Skeletal muscle satellite cell (primary cell): Measurements from ENCODE around the gene ADK.

Source experiments
- H3K27me3 ChIP-seq: 2 replicates; pipeline ENCODE4 v1.7.0; 2013; ENCODE audit warnings: low read length; ENCODE audit not compliant: control insufficient read depth, insufficient read depth
- H3K36me3 ChIP-seq: 2 replicates; pipeline ENCODE4 v1.7.0; 2013; ENCODE audit warnings: mild to moderate bottlenecking, control low read depth, low read length; ENCODE audit not compliant: insufficient read depth
- H3K4me1 ChIP-seq: 2 replicates; pipeline ENCODE4 v1.7.0; 2013; ENCODE audit warnings: low read length; ENCODE audit not compliant: control insufficient read depth, insufficient read depth
- H3K4me2 ChIP-seq: 2 replicates; pipeline ENCODE4 v1.7.0; 2013; ENCODE audit warnings: mild to moderate bottlenecking, low read length
- H3K4me3 ChIP-seq: 2 replicates; pipeline ENCODE4 v1.7.0; 2013; ENCODE audit warnings: low read length
- H3K9ac ChIP-seq: 2 replicates; pipeline ENCODE4 v1.7.0; 2013; ENCODE audit warnings: mild to moderate bottlenecking, low read depth, low read length, moderate library complexity
- H3K9me3 ChIP-seq: replicated peaks from 2 replicates; pipeline ENCODE4 v1.7.0; 2013; ENCODE audit warnings: mild to moderate bottlenecking, control low read depth, low read length

ADK gene

GRCh38 chr10:74596713-74597112, 445.7 kb downstream of the ADK start:
- H3K9ac ChIP-seq = no peak overlapping the region
- no peaks in the 10 kb centered on the region for H3K27me3 ChIP-seq
- H3K4me2 ChIP-seq = no peak overlapping the region
- no peak overlapping the region for H3K4me3 ChIP-seq
- H3K9me3 ChIP-seq = no peaks in the 10 kb centered on the region
- H3K4me1 ChIP-seq = peaks cover 15% of the 10 kb centered on the region
- peaks cover 3% of the 10 kb centered on the region for H3K36me3 ChIP-seq

DNA sequence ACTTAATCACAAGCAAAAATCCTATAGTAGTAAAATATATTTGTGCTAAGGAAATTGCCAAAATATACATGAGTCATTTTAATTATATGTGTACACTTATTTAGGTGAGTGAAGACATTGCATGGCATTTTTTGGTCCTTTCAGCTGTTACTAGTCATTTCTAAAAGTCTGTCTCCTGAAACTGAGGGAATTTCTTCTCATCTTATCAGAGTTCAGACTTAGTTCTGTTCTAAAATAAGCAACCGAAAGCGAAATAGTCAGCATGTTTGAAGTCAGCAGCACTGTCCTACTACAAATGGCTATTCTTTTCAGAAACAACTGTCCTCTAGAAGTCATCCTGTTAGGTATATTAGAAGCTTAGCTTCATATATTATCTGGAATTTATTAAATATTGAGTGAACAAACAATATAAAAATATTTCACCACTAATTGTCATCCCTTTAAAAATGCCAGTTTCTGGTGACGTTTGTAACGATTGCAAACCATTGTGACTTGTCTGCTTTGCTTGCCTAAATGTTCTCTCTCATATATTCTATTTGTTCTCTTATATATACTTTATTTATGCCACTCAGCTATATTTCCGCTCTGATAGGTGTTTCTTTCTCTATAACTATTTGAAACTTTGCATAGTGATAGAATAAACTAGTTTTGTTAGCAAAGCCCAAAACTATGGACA, 448.0 kb downstream of the ADK start:
- peak overlapping the region; percentile 17 for H3K4me2 ChIP-seq
- H3K36me3 ChIP-seq = peaks cover 3% of the 10 kb centered on the region
- no peaks in the 10 kb centered on the region for H3K27me3 ChIP-seq
- no peaks in the 10 kb centered on the region for H3K9me3 ChIP-seq
- peaks cover 7% of the 10 kb centered on the region for H3K4me1 ChIP-seq
- H3K4me3 ChIP-seq = no peak overlapping the region
- no peak overlapping the region for H3K9ac ChIP-seq

GRCh38 chr10:74599672-74600071, 448.7 kb downstream of the ADK start:
- Histone ChIP-seq H3K27me3 (no peaks in the 10 kb centered on the region), H3K36me3 (peaks cover 3% of the 10 kb centered on the region), H3K4me1 (peaks cover 7% of the 10 kb centered on the region), H3K9ac (no peak overlapping the region), H3K4me3 (no peak overlapping the region), H3K4me2 (no peak overlapping the region), H3K9me3 (no peaks in the 10 kb centered on the region)

GRCh38 chr10:74600170-74600569, 449.1 kb downstream of the ADK start:
- peaks cover 7% of the 10 kb centered on the region for H3K4me1 ChIP-seq
- H3K9ac ChIP-seq = no peak overlapping the region

GRCh38 chr10:74602576-74602975, 451.6 kb downstream of the ADK start:
- Histone ChIP-seq H3K27me3 (no peaks in the 10 kb centered on the region), H3K9me3 (no peaks in the 10 kb centered on the region), H3K36me3 (no peaks in the 10 kb centered on the region), H3K4me2 (no peak overlapping the region), H3K9ac (no peak overlapping the region), H3K4me3 (no peak overlapping the region), H3K4me1 (peaks cover 7% of the 10 kb centered on the region)

More at GRCh38 chr10:74600170-74600569, 449.1 kb downstream of the ADK start:
- no peaks in the 10 kb centered on the region for H3K9me3 ChIP-seq
- no peaks in the 10 kb centered on the region for H3K27me3 ChIP-seq
- H3K4me3 ChIP-seq = no peak overlapping the region
- no peak overlapping the region for H3K4me2 ChIP-seq
- H3K36me3 ChIP-seq = peaks cover 3% of the 10 kb centered on the region

GRCh38 chr10:74610299-74610698, 459.3 kb downstream of the ADK start:
- peaks cover 6% of the 10 kb centered on the region for H3K4me1 ChIP-seq

GRCh38 chr10:74612195-74612594, 461.2 kb downstream of the ADK start:
- Histone ChIP-seq H3K36me3 (no peaks in the 10 kb centered on the region), H3K9ac (no peak overlapping the region), H3K4me2 (no peak overlapping the region), H3K9me3 (no peaks in the 10 kb centered on the region), H3K4me3 (no peak overlapping the region), H3K27me3 (no peaks in the 10 kb centered on the region), H3K4me1 (peaks cover 6% of the 10 kb centered on the region)

More at GRCh38 chr10:74610299-74610698, 459.3 kb downstream of the ADK start:
- Histone ChIP-seq H3K9me3 (no peaks in the 10 kb centered on the region), H3K36me3 (no peaks in the 10 kb centered on the region), H3K4me2 (no peak overlapping the region), H3K27me3 (no peaks in the 10 kb centered on the region), H3K4me3 (no peak overlapping the region), H3K9ac (no peak overlapping the region)

- H3K9me3 ChIP-seq = peaks cover 5% of the 10 kb centered on the region
- H3K4me2 ChIP-seq = no peak overlapping the region
- no peak overlapping the region for H3K9ac ChIP-seq
- H3K4me3 ChIP-seq = no peak overlapping the region
- peaks cover 5% of the 10 kb centered on the region for H3K36me3 ChIP-seq
- H3K4me1 ChIP-seq = no peaks in the 10 kb centered on the region
- H3K27me3 ChIP-seq = no peaks in the 10 kb centered on the region
Measured at GRCh38 chr10:74620626-74621025, 469.6 kb downstream of the ADK start.

DNA sequence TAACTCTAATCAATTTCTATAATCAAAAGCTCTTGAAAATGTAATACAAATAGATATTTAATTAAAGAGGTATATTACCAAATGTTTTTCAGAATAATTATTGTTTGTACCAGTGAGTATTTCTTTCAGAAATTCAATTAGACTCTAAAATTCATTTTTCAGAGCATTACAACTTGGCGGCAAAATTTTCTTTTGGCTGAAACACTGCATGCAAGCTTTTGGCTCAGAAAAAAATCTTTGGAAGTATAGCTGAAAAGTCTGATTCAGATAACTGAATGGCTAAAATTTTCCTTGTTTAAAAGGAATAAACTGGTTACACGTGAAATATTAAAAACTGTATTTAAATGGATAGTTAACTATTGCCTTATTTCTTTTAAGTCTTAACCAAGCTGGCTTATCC, 472.8 kb downstream of the ADK start:
- Histone ChIP-seq H3K9me3 (peaks cover 5% of the 10 kb centered on the region), H3K4me2 (no peak overlapping the region)

GRCh38 chr10:74624501-74624900, 473.5 kb downstream of the ADK start:
- Histone ChIP-seq H3K9ac (no peak overlapping the region), H3K36me3 (peaks cover 5% of the 10 kb centered on the region), H3K4me1 (no peaks in the 10 kb centered on the region), H3K9me3 (peaks cover 5% of the 10 kb centered on the region), H3K4me2 (no peak overlapping the region), H3K27me3 (no peaks in the 10 kb centered on the region), H3K4me3 (no peak overlapping the region)

More for the DNA sequence above, 472.8 kb downstream of the ADK start:
- H3K4me1 ChIP-seq = no peaks in the 10 kb centered on the region
- H3K4me3 ChIP-seq = no peak overlapping the region
- H3K36me3 ChIP-seq = peaks cover 5% of the 10 kb centered on the region
- H3K9ac ChIP-seq = no peak overlapping the region
- no peaks in the 10 kb centered on the region for H3K27me3 ChIP-seq

GRCh38 chr10:74628136-74628535, 477.1 kb downstream of the ADK start:
- H3K4me3 ChIP-seq = no peak overlapping the region
- H3K9me3 ChIP-seq = no peaks in the 10 kb centered on the region
- H3K4me1 ChIP-seq = no peaks in the 10 kb centered on the region
- H3K36me3 ChIP-seq = no peaks in the 10 kb centered on the region
- no peak overlapping the region for H3K9ac ChIP-seq
- no peak overlapping the region for H3K4me2 ChIP-seq
- H3K27me3 ChIP-seq = no peaks in the 10 kb centered on the region

GRCh38 chr10:74634995-74635536, 484.0 kb downstream of the ADK start:
- Histone ChIP-seq H3K4me3 (no peak overlapping the region), H3K9me3 (peaks cover 3% of the 10 kb centered on the region), H3K4me1 (no peaks in the 10 kb centered on the region), H3K36me3 (no peaks in the 10 kb centered on the region), H3K4me2 (no peak overlapping the region), H3K27me3 (no peaks in the 10 kb centered on the region), H3K9ac (no peak overlapping the region)
